Endodermal cell (in vitro differentiated cells): ENCODE results near the gene NUP210. TPM values are rescaled to one million over a fixed set of nuclear protein-coding genes. Genes with fewer than 3 reads are reported as not detected.

Source experiments
- DNase-seq: peaks from one replicate; pipeline ENCODE4 v3.0.0-alpha.2; 2017
- H3K27ac ChIP-seq: 2 replicates; pipeline ENCODE4 v1.5.1; 2013; ENCODE audit warnings: mild to moderate bottlenecking, low read depth, low read length, moderate library complexity
- H3K27me3 ChIP-seq: 2 replicates; pipeline ENCODE4 v1.6.1; 2013; ENCODE audit warnings: mild to moderate bottlenecking, low read length, moderate library complexity; ENCODE audit not compliant: insufficient read depth, control insufficient read depth, poor library complexity, severe bottlenecking
- H3K36me3 ChIP-seq: 2 replicates; pipeline ENCODE4 v1.7.0; 2013; ENCODE audit warnings: mild to moderate bottlenecking, low read length, moderate library complexity; ENCODE audit not compliant: control insufficient read depth, insufficient read depth
- H3K4me1 ChIP-seq: one replicate; pipeline ENCODE4 v1.7.0; 2013; ENCODE audit warnings: low read length; ENCODE audit not compliant: control insufficient read depth, insufficient read depth
- H3K4me3 ChIP-seq: 2 replicates; pipeline ENCODE4 v1.5.1; 2013; ENCODE audit warnings: mild to moderate bottlenecking, low read length, moderate library complexity
- H3K9ac ChIP-seq: 2 replicates; pipeline ENCODE4 v1.6.1; 2013; ENCODE audit warnings: mild to moderate bottlenecking, low read length, moderate library complexity; ENCODE audit not compliant: poor library complexity, severe bottlenecking; ENCODE audit errors: extremely low read depth
- H3K9me3 ChIP-seq: 2 replicates; pipeline ENCODE4 v1.6.1; 2013; ENCODE audit warnings: mild to moderate bottlenecking, low read length, moderate library complexity; ENCODE audit not compliant: control insufficient read depth
- H3K27ac Mint-ChIP-seq: 2 replicates; pipeline ENCODE4 v1.8.0; 2020; ENCODE audit warnings: mixed read lengths
- H3K27me3 Mint-ChIP-seq: 2 replicates; pipeline ENCODE4 v1.8.0; 2021; ENCODE audit warnings: mild to moderate bottlenecking, mixed read lengths; ENCODE audit not compliant: insufficient read depth
- H3K36me3 Mint-ChIP-seq: 2 replicates; pipeline ENCODE4 v1.8.0; 2020; ENCODE audit warnings: low read depth, mixed read lengths
- H3K4me1 Mint-ChIP-seq: 2 replicates; pipeline ENCODE4 v1.8.0; 2020; ENCODE audit warnings: mixed read lengths
- H3K4me3 Mint-ChIP-seq: 2 replicates; pipeline ENCODE4 v1.8.0; 2020; ENCODE audit warnings: mild to moderate bottlenecking, moderate library complexity, mixed read lengths
- H3K9me3 Mint-ChIP-seq: 2 replicates; pipeline ENCODE4 v1.8.0; 2020; ENCODE audit warnings: mild to moderate bottlenecking, mixed read lengths
- WGBS, 2 experiments: methylation state at CpG; one replicate each; pipeline versions ENCODE4 v1.1.5 to v1.1.7; 2013; ENCODE audit warnings: missing lambda C conversion rate in 2 of 2, mixed read lengths in 1 of 2; ENCODE audit not compliant: insufficient coverage in 1 of 2, insufficient read length in 1 of 2; 5-methylcytosine and 5-hydroxymethylcytosine counted together
- total RNA-seq, 2 donors: library from RNA; stranded (reverse); fragmentation: NEBNext Ultra II Directional in 1 of 2; extraction: Animal tissue kit (Norgen Biotek cat#: 25700) in 1 of 2; gene quantifications; 2 replicates in 1 of 2; 3 replicates in 1 of 2; pipeline ENCODE4 v1.2.1, GENCODE V29; 2021
- TF ChIP-seq, protein P1 (sequence below): fragments of 200-600 bp; sonication (generic); conservative IDR thresholded peaks from 2 replicates; pipeline ENCODE4 v1.5.0; 2021; ENCODE audit warnings: antibody characterized with exemption, mild to moderate bottlenecking

The NUP210 gene
- total RNA-seq, 2 donors from 2014 or later = 43.0 to 62.3 TPM

DNA sequence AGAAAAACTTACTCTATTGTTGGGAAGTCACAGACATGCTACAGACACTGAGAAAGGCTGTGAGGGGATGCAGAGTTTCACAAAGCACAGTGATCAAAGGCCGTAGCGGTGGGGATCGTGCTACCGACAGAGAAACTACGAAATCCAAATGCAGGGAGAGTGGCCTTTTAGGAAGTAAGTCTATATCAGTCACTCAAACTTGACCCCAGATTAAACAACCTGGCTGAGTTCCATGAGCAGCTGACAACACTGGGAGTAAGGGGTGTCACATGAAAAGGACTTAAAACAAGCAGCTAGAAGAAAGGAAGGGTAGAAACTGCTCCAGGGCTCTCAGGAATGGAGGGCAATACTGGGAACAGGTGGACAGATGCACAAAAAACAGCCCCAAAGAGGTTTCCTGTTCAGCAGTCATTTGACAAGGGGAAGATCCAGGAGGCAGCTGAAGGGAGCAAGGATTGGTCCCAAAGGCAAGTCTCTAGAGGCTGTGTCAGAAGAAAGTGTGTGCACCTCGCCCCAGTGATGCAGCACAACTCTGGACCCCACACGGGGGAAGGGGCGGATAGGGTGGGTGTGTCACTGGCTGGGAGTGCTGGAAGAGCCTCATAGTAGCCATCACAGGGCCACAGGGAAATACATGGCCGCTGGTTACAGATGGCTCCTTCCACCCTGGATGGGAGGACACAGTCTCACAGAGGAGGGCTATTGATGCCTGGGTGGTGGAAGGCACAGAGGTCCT, 39.7 kb upstream of the NUP210 start:
- H3K9me3 Mint-ChIP-seq = no peaks in the 10 kb centered on the region
- no peak overlapping the region for H3K27ac Mint-ChIP-seq
- no peak overlapping the region for H3K4me3 Mint-ChIP-seq
- Histone ChIP-seq H3K27me3 (no peaks in the 10 kb centered on the region), H3K4me3 (no peak overlapping the region), H3K4me1 (no peaks in the 10 kb centered on the region), H3K27ac (no peak overlapping the region), H3K36me3 (no peaks in the 10 kb centered on the region), H3K9me3 (no peaks in the 10 kb centered on the region), H3K9ac (no peak overlapping the region)
- 92% methylated on average over 9 of the region's 9 CpGs for WGBS, 2 experiments
- peaks cover 17% of the 10 kb centered on the region for H3K27me3 Mint-ChIP-seq
- peaks cover 3% of the 10 kb centered on the region for H3K4me1 Mint-ChIP-seq
- no peaks in the 10 kb centered on the region for H3K36me3 Mint-ChIP-seq
- peak; percentile 37 for DNase-seq
- TF ChIP-seq, protein P1, sequence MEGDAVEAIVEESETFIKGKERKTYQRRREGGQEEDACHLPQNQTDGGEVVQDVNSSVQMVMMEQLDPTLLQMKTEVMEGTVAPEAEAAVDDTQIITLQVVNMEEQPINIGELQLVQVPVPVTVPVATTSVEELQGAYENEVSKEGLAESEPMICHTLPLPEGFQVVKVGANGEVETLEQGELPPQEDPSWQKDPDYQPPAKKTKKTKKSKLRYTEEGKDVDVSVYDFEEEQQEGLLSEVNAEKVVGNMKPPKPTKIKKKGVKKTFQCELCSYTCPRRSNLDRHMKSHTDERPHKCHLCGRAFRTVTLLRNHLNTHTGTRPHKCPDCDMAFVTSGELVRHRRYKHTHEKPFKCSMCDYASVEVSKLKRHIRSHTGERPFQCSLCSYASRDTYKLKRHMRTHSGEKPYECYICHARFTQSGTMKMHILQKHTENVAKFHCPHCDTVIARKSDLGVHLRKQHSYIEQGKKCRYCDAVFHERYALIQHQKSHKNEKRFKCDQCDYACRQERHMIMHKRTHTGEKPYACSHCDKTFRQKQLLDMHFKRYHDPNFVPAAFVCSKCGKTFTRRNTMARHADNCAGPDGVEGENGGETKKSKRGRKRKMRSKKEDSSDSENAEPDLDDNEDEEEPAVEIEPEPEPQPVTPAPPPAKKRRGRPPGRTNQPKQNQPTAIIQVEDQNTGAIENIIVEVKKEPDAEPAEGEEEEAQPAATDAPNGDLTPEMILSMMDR = no peak

DNA sequence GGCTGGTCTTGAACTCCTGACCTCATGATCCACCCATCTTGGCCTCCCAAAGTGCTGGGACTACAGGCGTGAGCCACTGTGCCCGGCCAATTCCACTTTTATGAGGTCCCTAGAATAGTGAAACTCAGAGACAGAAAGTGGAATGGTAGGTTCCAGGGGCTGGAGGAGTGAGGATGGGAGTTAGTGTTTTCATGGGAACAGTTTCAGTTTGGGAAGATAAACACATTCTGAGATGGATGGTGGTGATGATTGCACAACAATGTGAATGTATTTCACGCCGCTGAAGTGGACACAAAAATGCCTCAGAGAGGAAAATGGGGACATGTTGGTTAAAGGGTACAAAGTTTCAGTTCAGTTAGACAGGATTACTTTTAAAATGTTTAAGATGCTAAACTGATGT, 37.5 kb upstream of the NUP210 start:
- 94 to 96% methylated on average over 2 to 4 of the region's 4 CpGs for WGBS, 2 experiments
- H3K27ac ChIP-seq = no peak overlapping the region
- no peaks in the 10 kb centered on the region for H3K36me3 ChIP-seq
- H3K9me3 ChIP-seq = no peaks in the 10 kb centered on the region
- Mint-ChIP-seq H3K36me3 (no peaks in the 10 kb centered on the region), H3K27ac (no peak overlapping the region), H3K4me3 (no peak overlapping the region), H3K9me3 (no peaks in the 10 kb centered on the region), H3K4me1 (peaks cover 3% of the 10 kb centered on the region), H3K27me3 (peaks cover 17% of the 10 kb centered on the region)
- no peak for DNase-seq
- TF ChIP-seq, protein P1 = no peak
- H3K4me3 ChIP-seq = no peak overlapping the region
- H3K27me3 ChIP-seq = no peaks in the 10 kb centered on the region
- H3K4me1 ChIP-seq = no peaks in the 10 kb centered on the region
- H3K9ac ChIP-seq = no peak overlapping the region

DNA sequence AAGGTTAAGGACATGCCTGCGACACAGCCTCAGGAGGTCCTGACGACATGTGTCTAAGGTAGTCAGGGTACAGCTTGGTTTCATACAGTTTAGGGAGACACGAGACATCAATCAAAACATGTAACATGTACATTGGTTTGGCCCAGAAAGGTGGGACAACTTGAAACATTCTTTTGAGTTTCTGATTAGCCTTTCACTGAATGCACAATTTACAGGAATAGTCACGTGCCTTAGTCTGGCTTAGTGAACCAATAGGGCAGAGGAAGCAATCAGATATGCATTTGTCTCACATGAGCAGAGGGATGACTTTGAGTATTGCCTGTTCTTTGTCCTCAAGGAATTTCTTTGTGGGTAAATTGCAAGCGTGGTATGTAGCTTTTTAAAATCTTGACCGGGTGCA, 35.5 kb upstream of the NUP210 start:
- H3K4me3 Mint-ChIP-seq = no peak overlapping the region
- peaks cover 9% of the 10 kb centered on the region for H3K27me3 Mint-ChIP-seq
- no peaks in the 10 kb centered on the region for H3K9me3 Mint-ChIP-seq

More for the DNA sequence above, 35.5 kb upstream of the NUP210 start:
- H3K4me3 ChIP-seq = no peak overlapping the region
- 89 to 94% methylated on average over 6 of the region's 6 CpGs for whole genome bisulfite sequencing, 2 experiments
- H3K9ac ChIP-seq = no peak overlapping the region
- DNase-seq = no peak
- TF ChIP-seq, protein P1 = no peak
- no peak overlapping the region for H3K27ac ChIP-seq
- no peaks in the 10 kb centered on the region for H3K27me3 ChIP-seq
- Mint-ChIP-seq H3K36me3 (no peaks in the 10 kb centered on the region), H3K27ac (no peak overlapping the region), H3K4me1 (peaks cover 5% of the 10 kb centered on the region)
- H3K36me3 ChIP-seq = no peaks in the 10 kb centered on the region
- H3K4me1 ChIP-seq = no peaks in the 10 kb centered on the region
- H3K9me3 ChIP-seq = no peaks in the 10 kb centered on the region
